Cardiac muscle cell (in vitro differentiated cells and primary cell): ENCODE measurements around the gene FHIT. TPM values are rescaled to one million over a fixed set of nuclear protein-coding genes. Genes with fewer than 3 reads are reported as not detected.

Experiments
- DNase-seq, 2 donors: peaks; one replicate each; pipeline versions ENCODE4 v3.0.0 to v3.0.0-alpha.2; 2010 to 2017; ENCODE audit warnings: low read depth in 1 of 2, low spot score in 1 of 2
- H3K27ac ChIP-seq: fragments of 200-600 bp; sonication (generic); 2 replicates; pipeline ENCODE4 v1.5.1; 2016
- H3K27me3 ChIP-seq: fragments of 200-600 bp; sonication (generic); 2 replicates; pipeline ENCODE4 v1.6.0; 2016; ENCODE audit warnings: control low read depth
- H3K36me3 ChIP-seq: fragments of 200-600 bp; sonication (generic); 2 replicates; pipeline ENCODE4 v1.5.1; 2016; ENCODE audit warnings: control low read depth
- H3K4me1 ChIP-seq: fragments of 200-600 bp; sonication (generic); 2 replicates; pipeline ENCODE4 v1.8.1; 2017; ENCODE audit warnings: low read depth, mild to moderate bottlenecking, mixed run types
- H3K4me3 ChIP-seq: fragments of 200-600 bp; sonication (generic); 2 replicates; pipeline ENCODE4 v1.5.1; 2016; ENCODE audit warnings: mild to moderate bottlenecking
- H3K9me3 ChIP-seq: fragments of 200-600 bp; sonication (generic); 2 replicates; pipeline ENCODE4 v1.5.1; 2017; ENCODE audit warnings: low read depth, mild to moderate bottlenecking, control low read depth
- polyA plus RNA-seq: library from polyadenylated mRNA; unstranded; fragments of >200 nt; fragmentation: Nextera tagmentation; extraction: Ambion mirVana; gene quantifications from 2 replicates; pipeline ENCODE4 v1.2.1, GENCODE V29; 2016
- total RNA-seq: library from RNA; depleted of rRNA; stranded (reverse); fragments of >200 nt; gene quantifications from 2 replicates; pipeline ENCODE4 v1.2.3, GENCODE V29; 2016
- TF ChIP-seq, protein P1 (sequence below): IDR thresholded peaks from 2 replicates; pipeline ENCODE4 v1.5.1; 2012; ENCODE audit warnings: low read depth, mild to moderate bottlenecking, low read length

Gene FHIT
- total and polyA plus RNA-seq, 2 experiments from 2014 or later = 6.9 to 12.5 TPM

DNA sequence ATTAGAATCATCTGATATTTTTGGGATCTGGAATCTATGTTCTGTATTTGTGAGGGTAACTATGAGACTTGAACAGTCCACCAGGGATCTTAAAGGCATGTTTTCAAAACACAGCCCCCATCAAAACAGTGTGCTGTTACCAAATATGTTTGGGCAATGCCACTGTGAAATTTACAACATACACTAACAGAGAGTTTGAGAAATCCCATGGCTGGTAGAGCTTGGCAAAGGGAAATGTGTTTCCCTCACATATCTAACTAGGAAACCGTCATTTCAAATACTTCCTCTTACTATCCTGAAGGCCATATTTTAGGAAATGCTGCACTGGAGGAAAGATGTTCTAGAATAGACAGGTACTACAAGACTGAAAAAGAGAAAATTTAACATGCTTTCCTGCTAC is 607.4 kb downstream of the FHIT start:
- TF ChIP-seq, protein P1, sequence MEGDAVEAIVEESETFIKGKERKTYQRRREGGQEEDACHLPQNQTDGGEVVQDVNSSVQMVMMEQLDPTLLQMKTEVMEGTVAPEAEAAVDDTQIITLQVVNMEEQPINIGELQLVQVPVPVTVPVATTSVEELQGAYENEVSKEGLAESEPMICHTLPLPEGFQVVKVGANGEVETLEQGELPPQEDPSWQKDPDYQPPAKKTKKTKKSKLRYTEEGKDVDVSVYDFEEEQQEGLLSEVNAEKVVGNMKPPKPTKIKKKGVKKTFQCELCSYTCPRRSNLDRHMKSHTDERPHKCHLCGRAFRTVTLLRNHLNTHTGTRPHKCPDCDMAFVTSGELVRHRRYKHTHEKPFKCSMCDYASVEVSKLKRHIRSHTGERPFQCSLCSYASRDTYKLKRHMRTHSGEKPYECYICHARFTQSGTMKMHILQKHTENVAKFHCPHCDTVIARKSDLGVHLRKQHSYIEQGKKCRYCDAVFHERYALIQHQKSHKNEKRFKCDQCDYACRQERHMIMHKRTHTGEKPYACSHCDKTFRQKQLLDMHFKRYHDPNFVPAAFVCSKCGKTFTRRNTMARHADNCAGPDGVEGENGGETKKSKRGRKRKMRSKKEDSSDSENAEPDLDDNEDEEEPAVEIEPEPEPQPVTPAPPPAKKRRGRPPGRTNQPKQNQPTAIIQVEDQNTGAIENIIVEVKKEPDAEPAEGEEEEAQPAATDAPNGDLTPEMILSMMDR = no peak
- Histone ChIP-seq H3K36me3 (no peaks in the 10 kb centered on the region), H3K9me3 (no peaks in the 10 kb centered on the region), H3K27ac (no peak overlapping the region), H3K27me3 (no peaks in the 10 kb centered on the region), H3K4me3 (no peak overlapping the region), H3K4me1 (peaks cover 20% of the 10 kb centered on the region)
- no peak for DNase-seq

DNA sequence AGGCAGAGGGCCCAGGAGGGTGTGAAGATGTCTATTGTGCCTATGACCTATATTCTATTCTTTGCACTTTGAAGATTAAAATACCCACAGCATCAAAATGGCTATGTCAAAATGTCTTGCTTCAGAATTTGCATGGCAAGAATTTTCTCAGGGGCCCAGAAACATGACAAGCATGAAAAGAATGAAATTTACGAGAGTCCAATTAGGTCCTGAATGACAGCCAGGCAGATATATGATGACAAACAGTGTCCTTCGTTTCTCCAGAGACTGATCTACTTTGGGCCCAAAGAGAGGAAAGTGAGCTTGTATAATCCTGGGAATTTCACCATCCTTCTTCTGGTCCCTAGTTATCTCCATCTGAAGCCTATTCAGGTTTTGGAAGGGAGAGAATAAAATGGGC is 609.9 kb downstream of the FHIT start:
- TF ChIP-seq, protein P1 = no peak

DNA sequence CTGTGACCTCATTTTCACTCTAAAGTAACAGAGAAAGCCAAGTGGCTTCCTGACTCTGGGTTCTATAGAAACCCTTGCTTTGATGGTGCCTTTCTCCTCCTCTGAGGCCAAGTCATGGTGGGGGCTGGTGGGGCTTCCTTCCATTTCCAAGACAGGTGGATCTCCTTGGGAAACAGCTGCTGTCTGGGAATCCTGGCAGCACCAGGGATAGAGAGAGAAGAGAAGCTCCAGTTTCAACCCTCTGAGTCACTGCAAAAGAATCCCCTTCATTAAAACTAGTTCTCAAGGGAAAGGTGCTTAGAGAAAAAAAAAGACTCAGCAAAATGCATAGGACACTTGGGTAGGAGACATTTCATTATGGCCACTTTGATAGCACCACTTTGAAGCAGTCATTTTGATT is 614.4 kb downstream of the FHIT start:
- Histone ChIP-seq H3K4me3 (no peak overlapping the region), H3K27me3 (no peaks in the 10 kb centered on the region), H3K27ac (no peak overlapping the region), H3K36me3 (no peaks in the 10 kb centered on the region), H3K4me1 (peaks cover 25% of the 10 kb centered on the region), H3K9me3 (no peaks in the 10 kb centered on the region)
- TF ChIP-seq, protein P1 = no peak
- no peak for DNase-seq

More for the DNA sequence above, 609.9 kb downstream of the FHIT start:
- no peak for DNase-seq
- H3K9me3 ChIP-seq = no peaks in the 10 kb centered on the region
- H3K27ac ChIP-seq = no peak overlapping the region
- no peak overlapping the region for H3K4me3 ChIP-seq
- no peaks in the 10 kb centered on the region for H3K27me3 ChIP-seq
- peaks cover 6% of the 10 kb centered on the region for H3K4me1 ChIP-seq
- no peaks in the 10 kb centered on the region for H3K36me3 ChIP-seq

DNA sequence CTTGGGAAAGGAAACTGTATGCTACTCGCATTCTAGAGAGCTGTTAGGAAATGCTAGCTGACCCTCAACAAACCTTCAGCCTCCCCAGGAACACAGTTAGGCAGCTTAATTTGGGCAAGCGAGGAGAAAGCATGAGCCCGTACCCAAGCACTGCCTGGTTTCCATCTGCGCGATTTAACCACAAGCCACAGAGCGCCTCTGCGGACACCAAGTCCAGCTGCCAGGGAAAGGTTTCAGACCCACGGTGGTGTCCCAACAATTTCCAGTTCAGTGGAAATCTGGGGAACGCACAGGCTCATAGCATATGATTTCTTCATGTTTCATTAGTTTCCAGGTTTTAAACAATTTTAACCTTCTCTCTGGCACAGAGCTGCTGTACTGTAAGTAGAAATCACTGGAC is 617.6 kb downstream of the FHIT start:
- H3K27me3 ChIP-seq = no peaks in the 10 kb centered on the region

DNA sequence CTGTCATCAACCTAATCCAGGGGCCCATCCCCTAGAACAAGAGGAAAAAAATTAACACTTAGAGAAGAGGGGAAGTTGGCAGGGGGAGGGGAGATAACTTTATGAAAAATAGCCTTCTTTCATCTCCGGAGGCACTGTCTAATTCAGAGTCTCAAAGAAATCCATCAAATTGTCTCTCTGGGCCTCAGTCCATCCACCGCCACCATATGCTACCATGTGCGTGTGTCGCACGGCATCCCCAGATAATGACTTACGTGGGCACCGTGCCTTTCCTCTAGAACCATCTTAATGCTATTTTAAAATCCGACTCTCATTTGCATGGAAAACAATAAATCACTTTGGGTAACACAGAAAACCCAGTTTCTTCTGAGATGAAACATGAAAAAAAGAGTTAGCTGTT is 619.7 kb downstream of the FHIT start:
- no peak for DNase-seq
- Histone ChIP-seq H3K27ac (no peak overlapping the region), H3K36me3 (no peaks in the 10 kb centered on the region), H3K4me3 (no peak overlapping the region), H3K9me3 (no peaks in the 10 kb centered on the region), H3K4me1 (peaks cover 44% of the 10 kb centered on the region), H3K27me3 (no peaks in the 10 kb centered on the region)
- TF ChIP-seq, protein P1 = no peak

More for the DNA sequence above, 617.6 kb downstream of the FHIT start:
- Histone ChIP-seq H3K9me3 (no peaks in the 10 kb centered on the region), H3K36me3 (no peaks in the 10 kb centered on the region), H3K27ac (peak overlapping the region; percentile 44), H3K4me1 (peaks cover 50% of the 10 kb centered on the region), H3K4me3 (no peak overlapping the region)
- peak in 1 of 2 donors; percentile 34 for DNase-seq
- TF ChIP-seq, protein P1 = no peak

DNA sequence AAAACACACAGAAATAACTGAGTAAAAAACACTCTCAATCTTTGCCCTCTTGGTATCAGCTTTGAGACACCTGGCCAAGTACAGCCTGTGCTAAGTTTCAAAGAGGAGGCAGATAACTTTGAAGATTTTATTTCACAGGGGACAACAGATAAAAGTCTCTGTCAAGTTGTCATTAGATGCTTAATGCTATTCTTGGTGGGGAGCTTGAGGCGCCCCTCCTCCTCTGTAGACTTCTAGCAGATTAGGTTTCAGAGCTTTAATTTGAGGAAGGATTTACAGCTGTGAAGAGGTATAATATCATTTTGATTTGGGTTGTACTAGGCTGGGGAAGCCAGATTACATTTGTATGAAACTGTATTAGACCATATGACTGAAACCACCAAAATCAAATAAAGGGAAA is 620.3 kb downstream of the FHIT start:
- H3K27ac ChIP-seq = no peak overlapping the region
- DNase-seq = no peak
- H3K4me1 ChIP-seq = peaks cover 44% of the 10 kb centered on the region
- no peaks in the 10 kb centered on the region for H3K36me3 ChIP-seq
- H3K9me3 ChIP-seq = no peaks in the 10 kb centered on the region
- TF ChIP-seq, protein P1 = no peak
- no peak overlapping the region for H3K4me3 ChIP-seq
- H3K27me3 ChIP-seq = no peaks in the 10 kb centered on the region
